GM19463 (cell line): ENCODE results near the gene NMT1.

Source experiments
- ATAC-seq: cut with Tn5 transposase; IDR thresholded peaks from one replicate; pipeline ENCODE4 v1.9.1; 2021; ENCODE audit warnings: mild to moderate bottlenecking, moderate library complexity; ENCODE audit not compliant: unreplicated experiment

Gene NMT1

DNA sequence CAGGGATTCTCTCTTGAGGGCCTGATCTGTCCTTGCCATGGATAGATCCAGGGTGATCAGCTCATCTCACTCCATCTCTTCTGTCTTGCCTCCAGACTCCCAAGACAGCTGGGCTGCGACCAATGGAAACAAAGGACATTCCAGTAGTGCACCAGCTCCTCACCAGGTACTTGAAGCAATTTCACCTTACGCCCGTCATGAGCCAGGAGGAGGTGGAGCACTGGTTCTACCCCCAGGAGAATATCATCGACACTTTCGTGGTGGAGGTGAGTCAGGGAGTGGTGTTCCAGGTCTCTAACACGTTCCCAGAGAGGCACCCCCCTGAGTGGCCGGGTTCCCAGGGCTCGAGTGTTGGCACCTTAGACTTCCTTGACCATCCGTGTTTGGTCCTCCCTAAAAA is 41.7 kb downstream of the NMT1 start:
- no peak for ATAC-seq

DNA sequence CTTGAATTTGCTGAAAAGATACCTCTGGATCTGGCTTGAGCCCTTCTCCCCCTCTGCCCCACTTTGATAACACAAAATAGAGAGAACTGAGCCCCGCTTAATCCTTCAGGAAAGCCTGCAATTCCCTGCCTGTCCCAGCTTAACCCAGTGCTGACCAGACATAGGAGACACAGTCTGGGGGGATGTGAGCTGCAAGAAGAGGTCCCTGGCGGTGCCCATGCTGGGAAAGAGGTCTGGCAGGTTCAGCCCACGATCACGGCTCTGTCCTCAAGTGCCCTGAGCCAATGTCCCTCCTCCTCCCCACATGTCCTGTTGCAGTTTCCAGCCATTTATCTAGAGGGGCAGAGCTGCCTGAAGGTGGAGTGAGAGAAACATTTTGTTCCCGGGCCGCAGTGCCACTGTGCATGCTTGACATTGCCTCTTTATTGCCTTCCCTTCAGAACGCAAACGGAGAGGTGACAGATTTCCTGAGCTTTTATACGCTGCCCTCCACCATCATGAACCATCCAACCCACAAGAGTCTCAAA is 42.2 kb downstream of the NMT1 start:
- ATAC-seq: no peak

DNA sequence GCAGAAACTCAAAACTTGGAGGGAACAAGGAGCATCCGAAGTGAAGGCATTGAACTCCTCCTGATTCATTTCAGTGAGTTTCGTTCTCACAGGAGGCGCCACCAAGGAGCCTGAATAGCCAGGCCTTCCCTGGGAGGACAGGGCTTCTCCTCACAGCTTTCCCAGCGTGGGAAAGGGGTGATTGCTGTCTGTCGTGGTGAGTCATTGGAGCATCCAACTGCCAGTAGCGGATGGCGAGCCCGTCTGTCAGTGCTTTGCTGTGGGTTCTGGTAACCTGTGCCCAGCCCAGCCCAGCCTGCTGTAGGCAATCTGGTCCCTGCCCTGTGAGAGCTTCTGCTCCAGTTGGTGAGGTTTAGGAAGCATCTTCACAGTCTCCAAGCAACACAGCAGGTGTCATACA is 42.9 kb downstream of the NMT1 start:
- ATAC-seq: no peak

DNA sequence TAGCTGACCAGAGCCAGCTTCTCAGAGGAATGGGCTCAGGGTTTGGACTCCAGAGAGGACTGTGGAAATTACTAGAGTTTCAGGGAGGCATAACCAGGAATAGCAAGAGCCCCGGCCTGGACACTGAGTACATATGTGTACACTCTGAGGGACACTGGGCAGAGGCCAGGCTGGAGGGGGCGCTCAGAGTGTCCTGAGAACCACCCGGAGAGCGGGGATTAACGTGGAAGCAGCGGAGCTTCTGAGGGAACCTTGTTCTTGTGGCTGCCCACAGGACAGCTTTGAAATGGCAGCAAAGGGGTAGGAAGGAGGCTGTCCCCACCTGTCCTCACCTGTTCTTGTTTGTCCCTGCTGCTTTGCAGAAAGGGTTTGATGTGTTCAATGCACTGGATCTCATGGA is 43.4 kb downstream of the NMT1 start:
- ATAC-seq: no peak

DNA sequence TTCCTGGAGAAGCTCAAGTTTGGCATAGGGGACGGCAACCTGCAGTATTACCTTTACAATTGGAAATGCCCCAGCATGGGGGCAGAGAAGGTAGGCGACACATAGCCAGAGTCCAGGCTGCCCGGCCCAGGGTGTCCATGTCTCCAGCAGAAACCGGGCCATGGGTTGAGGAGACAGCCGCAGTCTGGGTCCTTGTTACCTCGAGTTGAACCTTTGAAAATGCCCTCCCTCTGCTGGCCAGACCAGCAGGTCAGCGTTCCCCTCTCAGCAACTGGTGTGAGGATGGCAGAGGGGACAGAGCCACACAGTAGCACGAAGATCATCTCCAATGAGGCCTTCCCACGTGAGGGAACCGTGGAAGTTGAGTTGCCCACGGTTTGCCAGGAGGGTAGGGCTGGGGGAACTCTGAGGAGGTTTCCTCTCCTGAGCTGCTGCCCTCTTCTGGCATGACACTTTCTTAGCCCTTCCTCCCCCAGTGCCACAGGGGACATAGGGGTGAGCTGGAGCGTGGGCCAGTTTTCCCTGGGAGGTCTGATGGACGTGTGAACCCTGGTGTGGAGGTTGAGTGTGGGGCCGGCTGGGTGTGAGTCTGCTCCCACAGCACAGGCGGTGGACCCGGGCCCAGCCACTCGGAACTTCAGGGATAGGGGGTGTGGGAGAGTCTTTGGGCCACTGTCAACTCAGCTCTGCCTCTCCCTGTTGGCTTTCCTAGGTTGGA is 43.9 kb downstream of the NMT1 start:
- no peak for ATAC-seq

DNA sequence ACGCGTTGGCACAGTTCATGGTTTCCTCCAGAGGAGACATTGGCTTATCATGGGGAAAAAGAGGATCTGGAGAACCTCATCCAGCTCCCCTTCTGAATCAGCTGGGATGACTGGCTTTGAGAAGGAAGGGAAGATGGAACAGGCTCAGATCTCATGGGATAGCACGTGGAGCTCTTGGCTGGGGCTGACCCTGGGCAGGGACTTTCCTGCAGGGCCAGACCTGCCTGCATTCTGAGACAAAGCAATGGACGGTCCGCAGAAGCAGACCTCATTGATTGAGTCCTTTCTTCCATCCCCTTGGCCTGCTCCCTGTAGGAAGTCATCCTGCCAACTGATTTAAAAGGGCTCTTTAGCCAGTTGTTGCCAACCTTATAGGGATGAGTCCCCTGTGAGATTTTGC is 45.0 kb downstream of the NMT1 start:
- ATAC-seq: no peak

DNA sequence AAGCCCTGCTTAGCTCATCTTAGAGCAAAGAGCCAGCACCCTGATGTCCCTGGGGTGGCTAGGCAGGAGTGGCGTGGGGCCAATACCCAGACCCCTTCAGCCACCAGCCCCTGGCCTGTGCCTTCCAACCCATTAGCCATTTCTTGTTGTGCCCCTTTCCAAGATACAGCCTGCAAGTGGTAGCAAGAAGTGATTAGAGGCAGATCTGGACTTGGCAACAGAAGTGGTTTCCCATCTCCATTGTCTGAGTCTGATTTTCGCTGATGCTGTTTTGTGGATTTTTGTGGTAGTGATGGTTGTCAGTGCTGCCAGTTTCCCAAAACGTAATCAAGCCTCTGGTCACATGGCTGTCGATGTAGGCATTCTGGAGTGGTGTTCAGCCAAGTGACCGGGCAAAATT is 45.5 kb downstream of the NMT1 start:
- no peak for ATAC-seq

DNA sequence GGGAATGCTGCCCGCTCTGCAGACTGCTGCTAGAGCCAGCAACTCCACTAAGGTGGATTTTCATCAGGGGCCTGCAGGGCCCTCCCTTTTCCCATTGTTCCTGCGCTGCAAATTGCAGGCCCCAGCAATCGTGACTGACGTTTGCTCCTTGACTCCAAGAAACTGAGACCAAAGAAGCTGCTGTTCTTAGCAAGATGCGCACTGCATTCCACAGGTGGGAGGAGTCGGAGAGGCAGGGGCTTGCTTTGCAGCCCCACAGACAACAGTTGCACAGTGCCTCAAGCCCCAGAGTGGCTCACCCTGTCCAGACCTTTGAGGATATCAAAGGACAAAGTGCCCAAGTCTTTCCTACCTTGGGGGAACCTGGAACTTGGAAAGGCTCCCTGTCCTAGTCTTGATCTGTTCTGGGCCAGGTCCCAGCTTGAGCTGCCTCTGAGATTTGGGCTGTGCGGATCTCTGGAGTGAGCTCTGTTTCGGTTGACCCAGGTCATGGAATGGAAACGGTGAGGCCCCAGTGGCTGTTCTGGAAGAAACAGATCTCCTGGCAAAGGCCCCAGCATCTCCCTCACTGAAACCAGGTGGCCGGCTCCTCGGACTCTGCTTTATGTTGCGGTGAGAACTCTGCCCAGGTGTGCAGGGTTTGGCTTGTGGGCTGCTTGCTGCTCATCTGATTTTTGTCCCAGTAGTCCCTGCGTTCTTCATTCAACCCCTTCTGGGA is 46.3 kb downstream of the NMT1 start:
- ATAC-seq: no peak

DNA sequence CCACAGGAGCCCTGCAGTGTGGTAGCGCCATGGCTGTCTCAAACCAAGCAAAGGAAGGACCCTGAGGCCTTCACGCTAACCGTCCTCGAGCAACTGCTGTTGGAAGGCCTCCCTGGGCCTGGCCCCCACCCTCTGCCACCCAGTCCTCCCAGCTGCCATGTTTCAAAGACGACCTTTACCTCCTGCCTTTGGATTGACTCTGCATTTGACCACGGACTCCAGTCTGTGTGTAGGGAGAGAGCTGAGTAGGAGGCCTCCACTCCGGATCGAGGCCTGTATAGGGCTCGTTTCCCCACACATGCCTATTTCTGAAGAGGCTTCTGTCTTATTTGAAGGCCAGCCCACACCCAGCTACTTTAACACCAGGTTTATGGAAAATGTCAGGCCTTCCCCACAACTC is 46.9 kb downstream of the NMT1 start:
- ATAC-seq: no peak

DNA sequence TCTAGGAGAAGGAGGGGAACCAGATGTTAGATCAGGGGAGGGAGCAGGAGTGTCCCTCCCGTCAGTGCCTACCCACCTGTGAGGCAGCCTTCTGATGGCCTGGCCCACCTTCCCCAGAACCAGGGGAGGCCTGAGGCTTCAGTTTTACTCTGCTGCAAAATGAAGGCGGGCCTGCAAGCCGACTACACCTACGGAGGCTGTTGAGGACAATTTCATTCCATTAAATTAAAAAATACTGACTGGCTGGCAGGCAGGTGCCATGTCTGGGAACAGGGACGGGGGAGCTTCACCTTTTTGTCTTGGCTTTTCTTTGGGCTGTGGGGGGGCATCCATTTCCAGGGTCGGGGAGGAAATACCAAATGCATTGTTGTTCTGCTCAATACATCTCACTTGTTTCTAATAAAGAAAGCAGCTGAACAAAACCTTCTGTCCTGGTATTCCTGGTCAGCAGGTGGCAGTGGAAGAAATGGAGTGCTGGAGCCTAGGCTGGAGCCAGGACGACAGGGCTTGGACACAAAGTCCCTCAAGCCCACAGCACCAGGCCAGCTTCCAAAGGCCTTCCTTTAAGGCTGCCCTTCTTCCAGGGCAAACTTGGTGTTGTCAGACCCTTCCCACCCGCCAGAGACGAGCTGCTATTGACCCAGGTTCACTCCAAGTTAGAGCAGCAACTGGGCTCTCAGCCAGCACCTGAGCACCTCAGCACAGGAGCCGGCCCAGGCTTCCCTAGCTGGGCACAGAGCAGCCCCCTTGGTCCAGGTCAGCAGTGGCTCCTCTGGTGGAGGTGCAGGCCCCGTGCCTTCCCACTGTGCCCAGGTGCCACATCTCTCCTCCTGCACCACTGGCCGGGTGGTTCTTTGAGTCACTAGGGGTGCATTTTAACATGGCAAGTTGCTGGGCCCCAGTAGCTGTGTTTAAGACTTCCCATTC is 47.7 kb downstream of the NMT1 start:
- ATAC-seq: no peak

DNA sequence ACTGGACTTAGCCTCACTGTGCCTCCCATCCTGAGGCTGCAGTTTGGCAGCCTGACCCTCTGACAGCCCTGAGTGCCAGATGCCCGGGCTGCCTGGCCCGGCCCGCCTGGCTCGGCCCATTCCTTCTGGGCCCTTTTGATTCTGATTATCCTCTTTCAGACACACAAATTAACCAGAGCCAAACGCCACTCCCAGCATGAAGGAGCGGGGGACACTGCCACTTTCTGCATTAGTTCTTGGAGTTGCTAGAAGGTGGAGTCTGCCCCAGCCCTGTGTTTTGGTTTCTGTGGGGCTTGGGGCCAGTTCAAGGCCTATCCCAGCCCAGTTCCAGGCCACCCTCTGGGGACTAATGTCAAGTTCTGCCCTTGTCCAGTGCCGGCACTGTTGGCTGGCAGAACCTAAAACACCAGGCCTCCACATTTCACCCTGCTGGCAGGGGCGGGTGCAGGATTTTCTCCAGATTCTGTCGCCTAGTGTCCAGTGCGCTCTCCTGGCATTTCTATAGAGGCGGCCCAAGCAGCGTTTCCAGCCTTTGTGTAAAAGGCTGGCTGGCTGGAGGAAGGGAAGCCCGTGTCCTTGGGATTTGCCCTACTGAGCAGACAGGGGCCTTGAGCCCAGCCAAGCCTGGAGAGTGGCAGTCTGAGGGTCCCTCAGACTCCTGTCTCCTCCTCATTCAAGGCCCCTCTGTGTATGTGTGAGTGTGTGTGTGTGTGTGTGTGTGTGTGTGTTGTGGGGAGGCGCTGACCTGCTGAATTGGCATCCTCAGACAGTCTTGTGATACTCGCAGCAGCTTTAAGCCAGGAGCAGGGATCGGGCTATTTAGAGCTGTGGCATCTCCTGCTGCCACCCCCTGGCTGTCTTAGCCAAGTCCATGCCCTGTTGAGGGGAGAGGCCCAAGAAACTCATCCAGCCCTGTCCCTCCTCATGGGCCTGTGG is 49.8 kb downstream of the NMT1 start:
- ATAC-seq: no peak

DNA sequence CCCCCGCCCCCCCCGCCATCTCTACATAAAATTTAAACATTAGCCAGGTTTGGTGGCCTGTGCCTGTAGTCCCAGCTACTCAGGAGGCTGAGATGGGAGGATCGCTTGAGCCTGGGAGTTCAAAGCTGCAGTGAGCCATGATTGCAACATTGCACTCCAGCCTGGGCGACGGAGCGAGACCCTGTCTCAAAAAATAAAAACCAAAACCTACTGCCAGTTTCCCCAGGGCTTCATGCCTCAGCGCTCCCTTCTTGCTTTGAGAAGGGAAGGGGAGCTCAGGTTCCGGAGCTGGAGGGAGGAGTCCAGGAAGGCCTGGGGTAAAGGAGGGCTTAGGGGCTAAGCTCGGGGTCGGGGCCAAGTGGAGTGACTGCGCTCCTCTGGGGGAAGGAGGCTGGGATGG is 50.7 kb downstream of the NMT1 start:
- ATAC-seq: no peak

DNA sequence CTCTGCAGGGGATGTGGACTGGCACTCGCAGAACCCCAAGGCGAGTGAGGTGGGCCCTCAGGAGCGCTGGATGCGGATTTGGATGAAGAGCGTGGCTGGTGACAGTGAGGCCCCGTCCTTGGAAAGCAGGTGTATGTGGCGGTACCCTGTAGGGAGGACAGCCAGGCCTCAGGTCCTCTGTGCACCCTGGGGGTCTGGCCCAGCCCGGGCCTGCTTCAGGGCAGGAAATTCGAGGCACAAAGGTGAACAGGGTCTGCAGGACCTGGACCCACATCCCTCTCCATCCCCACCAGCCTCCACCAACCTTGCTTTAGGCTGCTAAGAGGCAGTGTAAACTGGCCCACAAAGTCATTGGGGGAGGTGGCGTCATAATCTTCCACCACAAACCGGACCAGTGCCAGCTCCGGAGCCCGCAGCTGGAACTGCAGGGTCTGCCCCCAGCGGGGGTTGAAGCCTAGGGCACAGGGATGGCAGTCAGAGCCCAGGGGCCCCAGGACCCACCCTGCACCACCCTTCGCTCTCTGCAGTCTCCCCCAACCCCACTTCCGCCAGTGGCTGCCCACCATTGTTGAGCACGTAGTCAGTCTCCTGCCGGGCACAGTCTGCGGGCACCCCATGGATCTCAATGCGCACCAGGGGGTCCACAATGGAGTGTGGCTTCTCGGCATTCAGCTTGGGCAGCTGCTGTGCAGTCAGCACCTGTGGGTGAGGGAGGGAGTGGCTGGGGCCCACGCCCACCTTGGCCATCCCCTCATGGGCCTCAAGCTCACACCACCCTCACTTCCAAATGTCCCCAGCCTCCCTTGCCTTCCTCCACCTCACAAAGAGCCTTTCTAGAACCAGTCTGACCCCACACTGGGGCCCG is 51.7 kb downstream of the NMT1 start:
- no peak for ATAC-seq

DNA sequence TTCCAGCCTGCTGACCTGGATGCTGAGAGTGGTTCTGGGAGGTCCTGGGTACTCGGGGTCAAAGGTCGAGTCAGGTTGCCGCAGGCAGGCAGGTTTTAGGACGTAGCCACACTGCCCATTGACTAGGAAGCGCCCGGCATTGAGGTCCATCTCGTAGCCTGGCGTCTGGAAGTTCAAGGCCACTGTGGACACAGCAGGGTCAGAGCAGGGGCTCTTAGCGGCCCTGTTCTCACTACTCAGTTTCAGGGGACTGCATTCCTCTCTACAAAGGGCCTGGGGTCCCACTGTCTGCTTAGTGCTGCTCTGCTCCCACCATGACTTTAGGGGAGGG is 52.3 kb downstream of the NMT1 start:
- no peak for ATAC-seq

DNA sequence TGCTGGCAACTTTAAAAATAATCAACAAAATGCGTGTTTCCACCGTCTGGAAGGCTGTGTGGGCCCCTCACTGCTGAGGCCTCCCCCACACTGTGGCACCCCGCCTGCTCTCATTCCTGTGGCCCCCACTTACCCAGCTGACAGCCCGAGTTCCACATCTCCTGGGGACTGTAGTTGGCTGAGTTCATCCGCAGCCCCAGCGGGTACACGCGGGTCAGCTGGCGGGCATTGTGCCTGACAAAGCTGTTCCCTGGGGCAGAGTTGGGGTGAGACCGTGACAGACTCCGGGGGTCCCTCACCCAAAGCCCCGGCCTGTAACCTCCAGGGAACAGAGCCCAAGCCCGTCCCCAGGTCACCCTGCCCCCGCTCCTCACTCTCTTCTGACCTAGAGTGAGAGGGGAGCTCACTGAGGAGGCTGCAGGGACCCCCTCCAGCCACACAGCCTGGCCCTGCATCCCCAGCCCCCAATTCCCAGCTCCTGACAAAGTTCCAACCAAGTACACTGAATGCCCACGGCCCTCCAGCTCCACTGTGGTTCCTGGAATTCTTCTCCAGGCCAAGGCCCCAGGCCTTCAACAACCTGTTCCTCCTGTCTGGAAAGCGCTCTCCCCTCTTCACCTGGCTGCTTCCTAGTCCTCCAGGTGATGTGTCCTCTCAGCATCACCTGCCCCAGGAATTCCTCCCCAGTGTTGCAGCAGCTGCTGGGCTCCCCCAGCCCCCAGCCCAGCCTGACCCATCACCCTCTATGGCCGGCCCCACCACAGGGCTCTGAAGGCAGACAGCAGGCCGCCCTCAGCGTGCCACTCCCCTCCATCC is 53.2 kb downstream of the NMT1 start:
- no peak for ATAC-seq

DNA sequence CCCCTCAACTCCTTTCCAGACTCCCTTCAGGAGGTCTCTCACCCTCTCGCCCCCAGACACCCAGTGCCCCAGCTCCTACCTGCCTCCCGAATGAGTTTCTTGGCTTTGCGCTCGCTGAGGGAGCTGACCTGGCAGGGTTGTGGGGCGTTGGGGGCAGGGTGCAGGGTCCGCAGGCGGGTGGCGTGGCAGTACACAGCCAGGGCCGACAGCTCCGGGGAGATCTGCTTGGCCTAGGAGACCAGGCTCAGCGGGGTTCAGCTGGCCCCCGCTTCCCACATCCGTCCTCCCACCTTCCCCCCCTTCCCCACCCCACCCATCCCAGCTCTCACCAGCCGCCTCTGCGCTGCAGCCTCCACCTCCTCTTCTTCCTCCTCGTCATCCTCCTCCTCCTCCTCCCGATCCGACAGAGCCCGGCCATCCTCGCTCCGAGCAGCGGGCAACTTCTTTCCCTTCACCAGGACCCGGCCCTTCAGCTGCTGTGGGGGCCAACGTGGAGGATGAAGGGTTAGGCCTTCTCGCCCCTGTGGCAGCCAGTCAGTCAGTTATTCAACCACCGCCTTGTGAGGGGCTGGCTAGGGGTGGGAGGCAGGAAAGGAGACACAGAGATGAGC is 54.0 kb downstream of the NMT1 start:
- no peak for ATAC-seq

DNA sequence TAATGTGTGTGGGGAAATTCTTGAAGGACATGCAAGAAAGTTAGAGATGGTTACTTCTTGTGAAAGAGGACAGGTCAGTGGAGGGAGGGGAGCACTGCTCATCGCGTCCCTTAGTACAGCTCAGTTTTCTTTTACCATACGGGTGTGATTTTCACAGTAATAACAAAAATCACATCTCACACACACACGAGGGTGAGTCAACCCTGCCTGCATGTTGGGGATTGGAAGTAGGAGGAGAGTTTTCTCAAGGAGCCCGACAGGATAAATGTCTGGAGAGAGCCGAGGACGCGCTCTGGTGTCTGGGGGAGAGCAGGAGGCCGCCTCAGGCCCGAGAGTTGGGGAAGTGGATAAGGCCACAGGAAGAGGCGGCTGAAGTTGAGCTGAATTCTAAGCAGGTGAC is 54.8 kb downstream of the NMT1 start:
- no peak for ATAC-seq

DNA sequence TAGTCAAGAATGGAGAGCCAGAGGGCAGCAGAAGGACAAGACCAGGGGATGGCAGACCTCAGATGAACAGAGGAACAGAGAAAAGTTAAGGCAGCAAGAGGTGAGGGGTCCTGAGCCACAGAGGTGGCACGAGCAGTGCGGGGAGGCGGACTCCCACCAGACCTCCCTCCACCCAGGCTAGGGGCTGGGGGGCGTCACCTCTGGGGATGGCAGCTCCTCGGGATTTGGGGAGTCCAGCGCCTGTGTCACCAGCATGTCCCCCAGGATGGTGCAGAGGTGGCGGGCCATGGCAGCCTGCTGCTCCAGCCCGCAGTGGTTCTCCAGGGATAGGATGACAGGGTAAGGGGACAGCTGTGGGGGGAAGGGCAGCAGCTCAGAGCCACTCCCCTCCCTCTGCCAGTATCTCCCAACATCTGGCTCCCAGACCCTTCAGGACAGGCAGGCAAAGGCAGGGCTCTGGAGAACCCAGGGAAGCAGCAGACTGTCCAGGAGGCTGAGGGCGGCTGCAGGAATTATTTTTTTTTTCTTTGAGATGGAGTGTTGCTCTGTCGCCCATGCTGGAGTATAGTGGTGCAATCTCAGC is 55.4 kb downstream of the NMT1 start:
- ATAC-seq: no peak
